Hematopoietic multipotent progenitor cell (in vitro differentiated cells): ENCODE results near the gene PGA5. TPM values are rescaled to one million over a fixed set of nuclear protein-coding genes. Genes with fewer than 3 reads are reported as not detected.
"Not testable (repeated sequence)": the region's sequence is repeated elsewhere in the genome, so short reads cannot be mapped to it uniquely, and the experiment has no call there.

Source experiments
- DNase-seq, 3 donors: peaks; one replicate each; pipeline ENCODE4 v3.0.0-alpha.2; 2011 to 2015; ENCODE audit warnings: low read depth in 2 of 3, low spot score in 2 of 3
- total RNA-seq: library from RNA; depleted of rRNA; stranded (reverse); fragments of >200 nt; gene quantifications from one replicate; pipeline ENCODE4 v1.2.3, GENCODE V29; 2012

PGA5 gene
- not detected for total RNA-seq

GRCh38 chr11:61240875-61241274, at the start of gene PGA5:
Gene PGA5 (plus strand): TSS chr11:61241175. CDS start chr11:61241227, 52 bp downstream.
- not testable (repeated sequence) for DNase-seq

- no peak for DNase-seq
Measured at GRCh38 chr11:61193596-61193995, 47.4 kb upstream of the PGA5 start.

- DNase-seq = no peak
Measured at GRCh38 chr11:61194169-61194671, 46.8 kb upstream of the PGA5 start.

GRCh38 chr11:61194981-61195695, 45.8 kb upstream of the PGA5 start:
- no peak for DNase-seq

GRCh38 chr11:61195719-61196118, 45.3 kb upstream of the PGA5 start:
- no peak for DNase-seq

- DNase-seq = no peak
Measured at GRCh38 chr11:61198361-61198760, 42.6 kb upstream of the PGA5 start.

- DNase-seq = no peak
Measured at GRCh38 chr11:61198948-61199523, 41.9 kb upstream of the PGA5 start.

GRCh38 chr11:61201476-61201875, 39.5 kb upstream of the PGA5 start:
- no peak for DNase-seq

GRCh38 chr11:61202950-61203746, 37.8 kb upstream of the PGA5 start, which contains the start of gene PGA3:
Gene PGA3 (plus strand): TSS chr11:61203515. CDS start chr11:61203565, 50 bp downstream.
- not testable (repeated sequence) for DNase-seq

- not testable (repeated sequence) for DNase-seq
Measured at GRCh38 chr11:61203873-61204272, 37.1 kb upstream of the PGA5 start.

- DNase-seq = not testable (repeated sequence)
Measured at GRCh38 chr11:61204502-61205059, 36.4 kb upstream of the PGA5 start.

- not testable (repeated sequence) for DNase-seq
Measured at GRCh38 chr11:61207636-61208310, 33.2 kb upstream of the PGA5 start.

GRCh38 chr11:61210629-61211028, 30.3 kb upstream of the PGA5 start:
- not testable (repeated sequence) for DNase-seq

- not testable (repeated sequence) for DNase-seq
Measured at GRCh38 chr11:61211327-61211952, 29.5 kb upstream of the PGA5 start.

GRCh38 chr11:61212202-61212601, 28.8 kb upstream of the PGA5 start:
- not testable (repeated sequence) for DNase-seq

- not testable (repeated sequence) for DNase-seq
Measured at GRCh38 chr11:61213711-61214324, 27.2 kb upstream of the PGA5 start.

GRCh38 chr11:61218306-61218705, 22.7 kb upstream of the PGA5 start:
- not testable (repeated sequence) for DNase-seq

- not testable (repeated sequence) for DNase-seq
Measured at GRCh38 chr11:61219016-61219415, 22.0 kb upstream of the PGA5 start.

GRCh38 chr11:61222047-61222446, 18.9 kb upstream of the PGA5 start, which contains the start of gene PGA4:
Gene PGA4 (plus strand): TSS chr11:61222347. CDS start chr11:61222401, 54 bp downstream.
- DNase-seq = not testable (repeated sequence)
